ENCODE results near the gene MGAT5. TPM values are rescaled to one million over a fixed set of nuclear protein-coding genes. Genes with fewer than 3 reads are reported as not detected.

The MGAT5 gene
- total RNA-seq, 1 experiment from 2014 or later: 34.0 TPM

DNA sequence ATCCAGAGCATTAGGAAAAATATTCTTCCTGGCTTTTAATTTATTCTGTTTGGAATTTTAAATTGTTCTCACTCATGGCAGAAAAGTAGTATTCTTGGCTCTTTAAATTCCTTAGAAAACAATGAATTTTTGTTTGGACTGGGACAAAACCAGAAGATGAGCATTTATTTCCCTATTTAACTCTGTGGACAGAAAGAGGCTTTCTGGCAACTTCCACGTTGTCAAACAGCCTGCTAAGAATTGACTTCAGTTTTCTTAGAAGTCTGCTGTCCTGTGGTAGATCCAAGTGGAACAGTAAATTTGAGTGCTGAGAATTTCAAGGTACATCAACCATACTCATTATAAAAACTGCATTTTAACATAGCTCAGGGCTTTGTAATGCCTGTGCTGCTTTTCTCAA, 83.8 kb downstream of the MGAT5 start:
- TF ChIP-seq EZH2phosphoT487 (IDR thresholded peaks at IDR 0.05; ENCODE audit: borderline replicate concordance) (no peak), EGR1 (IDR thresholded peaks at IDR 0.05; ENCODE audit: low read depth) (no peak), EZH2 (IDR thresholded peaks at IDR 0.05) (no peak), POLR2AphosphoS5 (IDR thresholded peaks at IDR 0.05; ENCODE audit: low read depth, low read length) (no peak), POLR2A (IDR thresholded peaks at IDR 0.05; ENCODE audit: borderline replicate concordance, extremely low read depth, insufficient read depth, insufficient read length) (no peak), ZNF274 (IDR thresholded peaks at IDR 0.05; ENCODE audit: low read depth, low read length) (no peak), CTCF (IDR thresholded peaks at IDR 0.05 in 2 of 3, conservative IDR thresholded peaks at IDR 0.05 in 1 of 3; ENCODE audit: borderline replicate concordance in 1 of 3, insufficient read depth in 1 of 3, low read depth in 2 of 3, low read length in 2 of 3) (no peak), RAD21 (IDR thresholded peaks at IDR 0.05; ENCODE audit: low read depth) (no peak), FOSL1 (IDR thresholded peaks at IDR 0.05; ENCODE audit: low read depth) (no peak)
- TF ChIP-seq, protein P1, sequence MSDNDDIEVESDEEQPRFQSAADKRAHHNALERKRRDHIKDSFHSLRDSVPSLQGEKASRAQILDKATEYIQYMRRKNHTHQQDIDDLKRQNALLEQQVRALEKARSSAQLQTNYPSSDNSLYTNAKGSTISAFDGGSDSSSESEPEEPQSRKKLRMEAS (IDR thresholded peaks at IDR 0.05): no peak
- H3K27ac ChIP-seq (ENCODE audit: low read depth, low read length): no peak overlapping the region
- intact Hi-C loops (cut with micrococcal nuclease): no loop called here
- H3K36me3 ChIP-seq (ENCODE audit: control insufficient read depth in 1 of 2, insufficient read depth in 2 of 2, low read length in 2 of 2): no peaks in the 10 kb centered on the region
- H3K9ac ChIP-seq (ENCODE audit: low read length): no peak overlapping the region
- no peaks in the 10 kb centered on the region for H3K9me3 ChIP-seq (ENCODE audit: control insufficient read depth in 1 of 2, insufficient read depth in 1 of 2, low read depth in 1 of 2, low read length in 2 of 2)
- no TSS peak for BruUV-seq (replicated peaks)
- H3K9me2 ChIP-seq (ENCODE audit: insufficient read depth): no peaks in the 10 kb centered on the region
- H4K20me1 ChIP-seq (ENCODE audit: insufficient read depth): no peaks in the 10 kb centered on the region
- DNase-seq (ENCODE audit: low read depth, low spot score) (no peak), ATAC-seq (no peak)
- no peak overlapping the region for H3K4me2 ChIP-seq (ENCODE audit: low read length)
- H3K4me1 ChIP-seq (ENCODE audit: control insufficient read depth in 1 of 2, insufficient read depth in 2 of 2, low read length in 2 of 2): no peaks in the 10 kb centered on the region
- H3K4me3 ChIP-seq (replicated peaks in 1 of 2; ENCODE audit: low read depth in 1 of 2, low read length in 2 of 2): no peak overlapping the region
- POLR2A ChIA-PET: no interaction called here
- no peak overlapping the region for H2AFZ ChIP-seq (ENCODE audit: low read depth, low read length, poor library complexity, severe bottlenecking)
- H3K79me2 ChIP-seq (ENCODE audit: insufficient read depth, low read length): no peaks in the 10 kb centered on the region
- H3K27me3 ChIP-seq (ENCODE audit: insufficient read depth, low read length): no peaks in the 10 kb centered on the region
- CTCF ChIA-PET: no interaction called here
- RAD21 ChIA-PET (ENCODE audit: low non-redundant PET in 1 of 2, low total read pairs in 2 of 2, uncharacterized antibody in 2 of 2, unreplicated experiment in 2 of 2): no interaction called here

Data from HCT116 (cell line).